KOPT-K1 (cell line): Measurements from ENCODE around the gene PAN2.
"Not testable (repeated sequence)": the region's sequence is repeated elsewhere in the genome, so short reads cannot be mapped to it uniquely, and the experiment has no call there.

Source experiments
- H3K27ac ChIP-seq: fragments of 200-600 bp; sonication (generic); 2 replicates; pipeline ENCODE4 v1.5.1; 2016; ENCODE audit warnings: antibody characterized with exemption, mild to moderate bottlenecking, low read depth, low read length; ENCODE audit not compliant: poor library complexity, severe bottlenecking
- H3K36me3 ChIP-seq: fragments of 200-600 bp; sonication (generic); 2 replicates; pipeline ENCODE4 v1.5.1; 2017; ENCODE audit warnings: antibody characterized with exemption, mild to moderate bottlenecking, low read length, moderate library complexity; ENCODE audit not compliant: insufficient read depth
- H3K9me3 ChIP-seq: fragments of 200-600 bp; sonication (generic); 2 replicates; pipeline ENCODE4 v1.5.1; 2017; ENCODE audit warnings: antibody characterized with exemption, low read length, mild to moderate bottlenecking; ENCODE audit not compliant: insufficient read depth, poor library complexity, severe bottlenecking

PAN2 gene

DNA sequence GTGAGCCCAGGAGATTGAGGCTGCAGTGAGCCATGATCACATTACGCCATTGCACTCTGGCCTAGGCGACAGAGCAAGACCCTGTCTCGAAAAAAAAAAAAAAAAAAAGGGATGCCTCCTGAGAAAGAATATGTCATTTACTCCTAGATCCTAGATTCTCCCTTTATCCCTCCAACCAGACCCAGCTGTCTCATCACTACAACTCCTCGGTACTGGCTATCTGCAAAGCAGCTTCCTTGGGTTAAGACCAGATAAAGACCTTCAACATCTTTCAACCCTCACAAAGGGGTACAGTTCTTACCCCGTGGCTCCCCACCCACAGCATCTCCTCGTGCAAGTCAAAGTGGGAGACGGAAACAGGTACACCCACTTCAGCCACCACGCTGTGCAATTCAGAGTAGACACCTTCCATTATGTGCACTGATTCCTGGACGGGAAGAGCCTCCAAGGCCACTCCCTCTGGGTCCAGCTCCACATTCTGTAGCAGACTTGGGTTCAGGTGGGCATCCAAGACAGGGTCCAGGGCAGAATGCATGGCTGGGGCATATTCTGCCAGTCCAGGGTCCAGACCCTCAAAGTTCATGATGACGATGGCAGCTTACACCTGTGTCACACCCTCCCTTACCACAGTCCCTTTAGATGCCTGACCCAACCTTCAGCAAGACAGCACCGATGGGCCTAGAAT lies 1.1 kb downstream of the PAN2 start:
- H3K9me3 ChIP-seq: no peaks in the 10 kb centered on the region
- H3K27ac ChIP-seq: peak overlapping the region; percentile 94
- peaks cover 10% of the 10 kb centered on the region for H3K36me3 ChIP-seq

DNA sequence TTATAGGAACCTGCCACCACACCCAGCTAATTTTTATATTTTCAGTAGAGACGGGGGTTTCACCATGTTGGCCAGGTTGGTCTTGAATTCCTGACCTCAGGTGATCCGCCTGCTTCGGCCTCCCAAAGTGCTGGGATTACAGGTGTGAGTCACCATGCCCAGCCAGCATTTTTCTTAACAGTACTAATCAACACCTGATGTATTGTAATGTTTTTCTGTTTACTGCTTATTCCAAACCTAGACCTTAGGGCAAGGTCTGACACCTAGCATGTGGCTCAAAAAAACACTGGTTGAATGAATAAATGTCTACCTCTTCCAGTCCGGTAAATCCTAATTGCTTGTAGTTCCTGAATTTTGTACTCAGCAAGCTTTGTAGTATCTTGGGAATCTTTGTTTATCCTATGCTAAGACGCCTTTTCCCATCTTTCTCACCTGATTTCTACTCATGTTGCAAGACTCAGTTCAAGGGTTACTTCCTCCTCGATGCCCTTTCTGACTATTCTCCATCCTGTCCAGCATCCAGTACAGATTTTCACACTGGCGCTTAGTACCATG lies 2.8 kb downstream of the PAN2 start:
- Histone ChIP-seq H3K9me3 (no peaks in the 10 kb centered on the region), H3K36me3 (peaks cover 27% of the 10 kb centered on the region), H3K27ac (no peak overlapping the region)

DNA sequence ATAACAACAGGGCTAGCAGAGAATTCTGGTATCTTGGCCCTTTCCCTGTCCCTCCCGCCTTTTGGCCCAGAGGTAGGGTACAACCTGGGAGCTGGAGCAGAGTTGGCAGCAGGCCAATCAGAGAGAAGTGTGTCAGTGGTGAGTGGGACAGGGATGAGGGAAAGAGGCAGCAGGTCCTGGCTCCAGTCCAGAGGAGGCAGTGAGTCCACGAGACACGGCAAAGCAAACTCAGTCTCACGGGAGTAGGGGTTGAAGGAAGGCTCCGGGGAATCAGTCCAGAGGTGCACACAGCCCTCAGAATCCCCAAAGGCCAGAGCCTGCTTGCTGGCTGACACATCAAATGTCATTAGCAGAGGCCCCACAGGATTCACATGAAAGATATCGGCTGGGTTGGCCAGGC lies 7.3 kb downstream of the PAN2 start:
- Histone ChIP-seq H3K27ac (no peak overlapping the region), H3K36me3 (peaks cover 70% of the 10 kb centered on the region), H3K9me3 (no peaks in the 10 kb centered on the region)

DNA sequence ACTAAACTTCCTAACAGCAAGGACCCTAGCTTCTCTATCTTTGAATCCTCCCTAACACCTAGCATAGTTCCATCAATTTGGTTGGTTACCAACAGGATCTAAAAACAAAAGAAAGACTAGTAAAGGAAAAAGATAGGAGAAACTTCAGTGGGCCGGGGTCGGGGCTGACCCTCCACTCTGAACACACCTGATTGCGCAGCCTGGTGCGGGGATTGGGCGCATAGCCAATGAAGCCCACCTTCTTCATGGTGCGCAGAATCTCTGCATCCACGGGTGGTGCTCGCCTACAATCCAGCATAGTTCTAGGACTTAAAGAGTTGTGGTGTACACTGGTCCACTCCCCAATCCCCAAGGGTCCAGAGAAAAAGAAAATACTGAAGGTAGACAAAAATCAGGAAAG lies 7.7 kb downstream of the PAN2 start:
- peaks cover 70% of the 10 kb centered on the region for H3K36me3 ChIP-seq
- no peak overlapping the region for H3K27ac ChIP-seq

DNA sequence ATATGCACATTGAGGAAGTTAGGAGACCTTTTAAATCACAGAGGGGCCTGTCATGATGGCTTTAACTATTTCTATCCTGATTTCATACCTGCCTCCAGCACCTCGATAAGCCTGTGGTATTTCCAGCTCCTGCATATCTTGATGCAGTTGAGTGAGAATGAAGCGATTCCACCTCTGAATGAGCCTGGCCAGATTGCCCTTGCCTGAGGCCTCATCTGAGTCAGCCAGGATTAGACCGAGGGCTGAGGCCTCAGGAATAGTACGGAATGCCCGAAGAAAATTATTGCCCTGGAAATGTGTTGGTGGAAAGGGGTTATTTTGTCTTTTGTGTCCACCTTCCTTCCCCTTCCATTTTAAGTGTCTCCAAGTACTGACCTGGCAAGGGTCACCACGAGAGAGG lies 9.6 kb downstream of the PAN2 start:
- Histone ChIP-seq H3K27ac (no peak overlapping the region), H3K36me3 (peaks cover 82% of the 10 kb centered on the region), H3K9me3 (no peaks in the 10 kb centered on the region)

More for the DNA sequence above, 7.7 kb downstream of the PAN2 start:
- no peaks in the 10 kb centered on the region for H3K9me3 ChIP-seq

DNA sequence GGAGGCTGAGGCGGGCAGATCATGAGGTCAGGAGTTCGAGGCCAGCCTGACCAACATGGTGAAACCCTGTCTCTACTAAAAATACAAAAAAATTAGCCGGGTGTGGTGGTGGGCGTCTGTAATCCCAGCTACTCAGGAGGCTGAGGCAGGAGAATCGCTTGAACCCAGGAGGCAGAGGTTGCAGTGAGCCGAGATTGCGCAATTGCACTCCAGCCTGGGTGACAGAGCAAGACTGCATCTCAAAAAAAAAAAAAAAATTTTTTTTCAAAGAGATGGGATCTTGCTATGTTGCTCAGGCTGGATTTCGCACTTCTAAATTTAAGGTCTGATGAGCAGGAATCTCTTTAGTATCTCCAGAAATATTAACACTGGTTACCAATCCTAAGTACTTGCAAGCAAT lies 12.2 kb downstream of the PAN2 start:
- peaks cover 80% of the 10 kb centered on the region for H3K36me3 ChIP-seq
- not testable (repeated sequence) for H3K27ac ChIP-seq, H3K9me3 ChIP-seq

DNA sequence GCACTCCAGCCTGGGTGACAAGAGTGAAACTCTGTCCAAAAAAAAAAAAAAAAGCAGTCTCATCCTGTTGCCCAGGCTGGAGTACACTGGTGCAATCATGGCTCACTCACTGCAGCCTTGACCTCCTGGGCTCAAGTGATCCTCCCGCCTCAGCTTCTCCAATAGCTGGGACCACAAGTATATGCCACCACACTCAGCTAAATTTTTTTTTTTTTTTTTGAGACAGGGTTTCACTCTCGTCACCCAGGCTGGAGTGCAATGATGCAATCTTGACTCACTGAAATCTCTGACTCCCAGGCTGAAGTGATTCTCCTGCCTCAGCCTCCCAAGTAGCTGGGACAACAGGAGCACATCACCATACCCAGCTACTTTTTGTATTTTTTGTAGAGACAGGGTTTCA lies 12.8 kb downstream of the PAN2 start:
- Histone ChIP-seq H3K36me3 (peaks cover 75% of the 10 kb centered on the region), H3K27ac (no peak overlapping the region), H3K9me3 (no peaks in the 10 kb centered on the region)

DNA sequence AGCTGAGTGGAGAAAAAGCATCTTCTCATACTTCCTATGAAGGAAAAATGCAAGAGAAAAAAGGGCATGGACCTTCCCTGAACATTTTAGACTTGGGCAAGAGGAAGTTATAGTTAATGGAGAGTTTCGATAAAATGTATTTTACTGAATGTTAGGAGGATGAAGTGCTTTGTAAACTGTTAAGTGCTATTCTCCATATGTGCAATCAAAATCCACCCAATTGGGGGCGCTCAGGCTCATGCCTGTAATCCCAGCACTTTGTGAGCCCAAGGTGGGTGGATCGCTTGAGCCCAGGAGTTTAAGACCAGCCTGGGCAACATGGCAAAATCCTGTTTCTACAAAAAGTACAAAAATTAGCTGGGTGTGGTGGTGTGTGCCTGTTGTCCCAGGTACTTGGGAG lies 16.1 kb downstream of the PAN2 start:
- Histone ChIP-seq H3K9me3 (no peaks in the 10 kb centered on the region), H3K27ac (no peak overlapping the region), H3K36me3 (peaks cover 59% of the 10 kb centered on the region)

DNA sequence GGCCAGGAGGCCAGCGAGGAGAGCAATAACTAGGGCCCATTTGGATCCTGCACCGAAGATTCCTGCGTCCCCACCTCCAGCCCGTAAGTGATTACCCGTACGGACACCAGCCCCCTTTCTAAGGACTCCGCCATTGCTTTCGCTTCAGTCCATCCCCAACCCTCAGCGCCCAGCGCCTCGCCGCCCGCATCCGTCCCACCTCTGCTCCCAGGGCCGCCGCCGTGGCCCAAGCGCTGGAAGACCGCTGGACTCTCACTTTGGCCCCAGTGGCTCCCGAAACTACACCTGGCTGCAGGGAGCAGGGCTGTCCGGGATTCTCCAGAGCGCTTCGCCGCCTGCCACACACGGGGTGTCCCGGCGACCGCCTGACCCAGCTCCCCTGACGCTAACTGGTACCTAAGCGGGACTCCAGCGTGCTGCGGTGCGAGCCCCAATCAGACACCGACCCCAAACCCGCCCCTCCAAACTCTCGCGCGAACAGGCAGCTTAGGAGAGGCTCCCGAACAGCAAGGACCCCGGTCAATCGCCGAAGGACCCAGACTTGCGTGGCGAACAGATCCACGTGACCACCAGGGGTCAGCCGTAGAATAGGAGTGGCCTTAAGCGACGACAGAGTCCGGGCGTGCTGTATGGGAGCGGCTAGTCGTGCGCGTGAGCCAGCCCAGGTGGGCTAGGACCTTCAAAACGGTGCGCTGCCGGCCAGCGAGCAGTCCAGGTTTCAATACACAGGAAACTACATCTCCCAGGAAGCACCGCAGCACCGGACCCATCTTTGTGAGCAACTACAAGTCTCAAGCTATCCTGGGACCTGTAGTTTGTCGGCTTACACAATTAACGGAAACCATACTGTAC lies 18.0 kb downstream of the PAN2 start, which contains the start of gene CNPY2:
TSS of gene CNPY2 (minus strand) at position 367 of the 852 bp plus-strand sequence. CDS start 771 bp downstream, outside the sequence.
- H3K36me3 ChIP-seq: peaks cover 58% of the 10 kb centered on the region
- H3K27ac ChIP-seq: peak within 1 kb of the TSS; percentile 85
- no peaks in the 10 kb centered on the region for H3K9me3 ChIP-seq

DNA sequence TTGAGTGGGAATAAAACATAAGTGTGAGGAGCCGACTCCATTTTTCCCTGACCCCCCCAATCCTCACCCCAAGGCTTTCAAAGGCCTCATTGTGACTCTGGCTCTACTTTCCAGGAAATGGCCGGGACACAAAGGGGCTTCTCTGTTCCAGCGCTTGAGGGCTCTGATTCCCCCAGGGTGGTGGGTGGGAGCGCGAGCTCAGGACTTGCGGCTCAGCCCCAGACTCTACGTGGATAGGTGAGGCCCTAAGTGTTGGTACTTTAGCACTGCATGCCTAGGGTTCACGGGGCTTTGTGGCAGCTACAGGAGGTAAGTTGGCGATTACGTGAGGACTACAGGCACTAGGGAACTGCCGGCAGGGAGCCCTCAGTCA lies 18.6 kb downstream of the PAN2 start:
- H3K36me3 ChIP-seq: peaks cover 63% of the 10 kb centered on the region

DNA sequence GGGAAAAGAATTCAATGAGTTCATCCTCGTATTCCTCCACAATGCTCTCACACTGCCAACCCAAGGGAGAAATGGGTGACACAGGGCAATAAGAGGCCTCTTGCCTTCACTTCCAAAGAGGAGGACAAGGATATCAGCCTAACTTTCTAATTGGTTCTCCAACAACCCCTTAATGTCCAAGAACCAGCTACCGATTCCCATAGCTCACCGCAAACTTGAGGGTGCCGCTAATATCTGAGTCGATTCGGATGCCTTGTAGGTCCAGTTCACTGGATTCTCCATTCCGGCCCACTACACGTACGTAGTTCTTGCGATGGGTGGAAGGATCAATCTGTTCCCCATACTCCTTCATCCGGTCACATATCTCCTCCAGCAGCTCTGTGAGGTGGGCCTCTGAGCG lies 22.8 kb downstream of the PAN2 start:
- Histone ChIP-seq H3K9me3 (no peaks in the 10 kb centered on the region), H3K27ac (no peak overlapping the region), H3K36me3 (peaks cover 71% of the 10 kb centered on the region)

More for the DNA sequence above, 18.6 kb downstream of the PAN2 start:
- Histone ChIP-seq H3K27ac (peak overlapping the region; percentile 85), H3K9me3 (no peaks in the 10 kb centered on the region)

DNA sequence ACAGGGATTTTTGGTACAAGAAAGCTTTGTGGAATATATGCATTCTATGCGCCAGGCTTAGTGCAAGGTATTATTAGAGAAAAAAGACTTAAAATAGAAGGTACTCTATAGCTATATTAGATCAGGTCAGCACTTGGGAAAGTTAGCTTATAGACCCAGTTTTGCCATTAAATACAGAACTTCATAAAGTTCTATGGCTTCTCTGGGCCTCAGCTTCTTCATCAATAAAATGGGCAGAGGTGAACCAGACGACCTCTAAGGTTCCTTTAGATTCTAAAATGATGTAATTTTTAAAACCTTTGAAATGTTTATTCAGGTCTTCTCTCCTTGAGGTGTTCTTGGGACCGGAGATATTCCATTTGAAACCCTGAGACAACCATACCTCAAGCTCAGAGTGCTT lies 25.1 kb downstream of the PAN2 start:
- H3K36me3 ChIP-seq: peaks cover 83% of the 10 kb centered on the region
- no peaks in the 10 kb centered on the region for H3K9me3 ChIP-seq
- no peak overlapping the region for H3K27ac ChIP-seq

DNA sequence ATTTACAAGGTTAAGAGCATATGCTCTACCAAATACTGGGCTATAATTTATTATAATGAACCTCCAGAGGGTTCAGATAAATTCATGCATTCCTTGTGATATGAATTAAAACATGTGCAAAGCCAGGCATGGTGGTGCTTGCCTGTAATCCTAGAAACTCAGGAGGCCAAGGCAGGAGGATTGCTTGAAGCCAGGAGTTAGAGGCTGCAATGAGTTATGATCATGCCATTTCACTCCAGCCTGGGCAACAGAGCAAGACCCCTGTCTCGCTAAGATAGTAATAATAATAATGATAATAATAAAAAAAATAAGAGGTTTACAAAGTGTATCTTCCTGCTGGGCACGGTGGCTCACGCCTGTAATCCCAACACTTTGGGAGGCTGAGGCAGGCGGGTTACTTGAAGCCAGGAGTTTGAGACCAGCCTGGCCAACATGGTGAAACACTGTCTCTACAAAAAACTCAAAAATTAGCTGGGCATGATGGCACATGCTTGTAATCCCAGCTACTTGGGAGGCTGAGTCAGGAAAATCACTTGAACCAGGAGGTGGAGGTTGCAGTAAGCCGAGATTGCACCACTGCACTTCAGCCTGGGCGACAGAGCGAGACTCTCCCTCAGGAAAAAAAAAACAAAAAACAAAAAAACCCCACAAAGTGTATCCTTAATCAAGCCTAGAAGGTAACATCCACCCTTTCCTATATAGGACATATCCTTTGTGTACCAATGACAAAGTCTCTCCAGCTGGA lies 26.4 kb downstream of the PAN2 start:
- H3K36me3 ChIP-seq: peaks cover 72% of the 10 kb centered on the region
- H3K27ac ChIP-seq: no peak overlapping the region

DNA sequence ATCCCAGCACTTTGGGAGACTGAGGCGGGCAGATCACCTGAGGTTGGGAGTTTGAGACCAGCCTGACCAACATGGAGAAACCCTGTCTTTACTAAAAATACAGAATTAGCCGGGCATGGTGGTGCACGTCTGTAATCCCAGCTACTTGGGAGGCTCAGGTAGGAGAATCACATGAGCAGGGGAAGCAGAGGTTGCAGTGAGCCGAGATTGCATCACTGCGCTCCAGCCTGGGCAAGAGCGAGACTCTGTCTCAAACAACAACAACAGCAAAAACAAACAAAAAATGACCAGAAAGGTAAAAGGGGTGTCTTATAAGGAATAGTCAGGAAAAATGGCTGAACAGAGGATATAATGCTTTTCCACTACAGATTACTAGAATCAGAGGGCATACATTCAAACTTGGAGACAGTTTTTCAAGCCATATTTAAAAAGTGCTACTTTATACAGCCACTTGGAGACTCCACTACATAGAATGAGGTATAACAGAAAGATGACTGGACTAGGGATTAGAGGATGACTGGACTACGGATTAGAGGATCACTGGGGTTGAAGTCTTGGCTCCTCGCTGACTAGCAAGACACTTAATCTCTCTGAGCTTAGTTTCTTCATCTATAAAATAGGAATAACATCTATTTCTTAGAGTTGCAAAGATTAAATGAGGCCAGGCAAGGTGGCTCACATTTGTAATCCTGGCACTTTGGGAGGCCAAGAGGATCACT lies 28.8 kb downstream of the PAN2 start:
- Histone ChIP-seq H3K9me3 (no peaks in the 10 kb centered on the region), H3K27ac (no peak overlapping the region), H3K36me3 (peaks cover 58% of the 10 kb centered on the region)

More for the DNA sequence above, 26.4 kb downstream of the PAN2 start:
- no peaks in the 10 kb centered on the region for H3K9me3 ChIP-seq
